Right ventricle myocardium inferior (tissue), 1 donor: Measurements from ENCODE around the gene CEP76. TPM values are rescaled to one million over a fixed set of nuclear protein-coding genes. Genes with fewer than 3 reads are reported as not detected.

Experiments
- ATAC-seq: fragments of 200-7000 bp; cut with Tn5 transposase; one replicate; pipeline ENCODE4 v1.9.1; 2020; ENCODE audit warnings: mild to moderate bottlenecking, moderate library complexity
- DNase-seq: peaks from one replicate; pipeline ENCODE4 v3.0.0; 2021; ENCODE audit errors: missing footprints
- intact Hi-C: fragments of 100-400 bp; cut with DNase I; formaldehyde crosslinking; loops from one replicate; pipeline ENCODE4 v1.11.0; 2022
- total RNA-seq: library from RNA; stranded (reverse); fragmentation: NEBNext Ultra II Directional; extraction: Animal tissue kit (Norgen Biotek cat#: 25700); gene quantifications from one replicate; pipeline ENCODE4 v1.2.1, GENCODE V29; 2021
- donor health status: DM: no; HTN: yes; CAD: no; lungs with severe emphysema.

CEP76 gene
- total RNA-seq, 1 donor from 2014 or later, result 3.4 TPM

- no peak for DNase-seq
- intact Hi-C loops, result no loop called here
- no peak for ATAC-seq
Observed at GRCh38 chr18:12721495-12722275, 19.2 kb upstream of the CEP76 start.

DNA sequence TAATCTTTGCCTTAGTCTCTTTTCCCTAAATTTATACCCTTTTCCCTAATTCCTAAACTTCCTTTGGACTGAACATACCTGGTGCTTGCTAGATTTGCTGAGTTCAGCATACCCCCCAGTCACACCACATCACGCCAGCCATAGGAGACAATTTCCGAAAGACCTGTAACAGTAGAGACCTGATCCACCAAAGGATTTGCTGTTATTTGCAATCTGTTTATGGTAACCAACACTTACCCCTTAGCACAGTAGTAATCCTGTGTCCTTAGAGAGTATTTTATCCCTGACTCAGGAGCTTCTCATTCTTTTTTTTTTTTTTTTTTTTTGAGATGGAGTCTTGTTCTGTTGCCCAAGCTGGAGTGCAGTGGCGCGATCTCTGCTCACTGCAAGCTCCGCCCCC is 8.9 kb upstream of the CEP76 start:
- intact Hi-C loops, result no loop called here
- no peak for ATAC-seq
- no peak for DNase-seq

DNA sequence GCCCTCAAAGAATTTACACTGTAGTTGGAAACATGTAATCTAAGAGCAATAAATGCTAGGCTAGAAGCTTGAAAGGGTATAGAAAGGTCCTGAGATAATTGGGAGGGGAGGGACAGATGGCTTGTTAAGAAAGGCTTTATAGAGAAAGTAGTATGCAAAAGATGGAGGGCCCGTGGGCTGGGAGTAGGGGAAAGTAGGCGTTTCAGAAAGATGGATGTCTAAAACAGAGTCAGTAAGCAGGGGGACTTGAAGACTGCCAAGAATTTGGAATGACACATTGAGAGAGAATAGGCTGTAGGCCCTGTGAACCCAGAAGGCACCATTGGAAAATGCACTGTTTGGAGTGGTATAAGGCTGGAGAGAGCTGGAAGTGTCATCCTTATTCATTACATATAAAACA is 1.1 kb upstream of the CEP76 start:
- DNase-seq (no peak), ATAC-seq (no peak)
- intact Hi-C loops, result no loop called here

GRCh38 chr18:12703096-12703567 is 609 bp upstream of the CEP76 start:
- ATAC-seq (no peak), DNase-seq (no peak)
- intact Hi-C loops, result no loop called here

DNA sequence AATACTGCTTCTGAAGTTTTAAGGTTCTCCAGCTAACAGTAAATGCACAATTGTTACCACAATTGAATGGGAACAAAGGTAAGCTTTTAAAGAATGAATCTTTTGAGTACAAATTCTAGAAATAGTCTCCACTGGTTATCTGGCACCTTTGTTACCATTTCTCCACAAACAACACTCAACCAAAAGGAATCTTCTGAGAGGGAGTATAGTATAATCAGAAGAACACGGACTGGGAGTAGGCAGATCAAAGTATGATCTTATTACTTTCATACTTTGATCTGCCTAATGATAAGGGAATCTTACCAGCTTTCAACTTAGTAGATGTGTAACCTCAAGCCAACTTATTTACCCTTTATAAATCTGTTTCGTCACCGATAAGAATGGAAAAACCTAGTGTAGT is 1.4 kb downstream of the CEP76 start:
- ATAC-seq, result no peak

DNA sequence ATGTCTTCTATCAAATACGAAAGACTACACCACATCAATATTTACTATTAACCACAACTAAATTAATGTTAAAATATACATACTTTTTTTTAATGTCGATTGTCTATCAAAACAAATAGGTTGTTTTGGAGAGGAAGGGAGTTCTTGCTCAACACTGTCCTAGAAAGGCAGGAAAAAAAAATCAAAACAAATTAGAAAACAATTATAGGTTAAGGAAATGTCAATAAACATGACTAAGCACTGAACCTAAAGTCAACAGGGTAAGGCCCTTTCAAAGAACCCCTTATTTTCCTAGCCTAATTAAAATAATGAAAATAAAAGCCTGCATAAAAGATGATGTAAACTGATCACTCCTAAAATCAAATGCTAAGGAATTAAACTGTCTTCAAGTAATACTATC is 2.8 kb downstream of the CEP76 start:
- DNase-seq, result no peak
- no peak for ATAC-seq
- intact Hi-C loops, result no loop called here

More for the DNA sequence above, 1.4 kb downstream of the CEP76 start:
- DNase-seq, result no peak
- intact Hi-C loops, result no loop called here

- no peak for ATAC-seq
- intact Hi-C loops, result no loop called here
- DNase-seq, result no peak
Observed at GRCh38 chr18:12694032-12694431, 8.5 kb downstream of the CEP76 start.

DNA sequence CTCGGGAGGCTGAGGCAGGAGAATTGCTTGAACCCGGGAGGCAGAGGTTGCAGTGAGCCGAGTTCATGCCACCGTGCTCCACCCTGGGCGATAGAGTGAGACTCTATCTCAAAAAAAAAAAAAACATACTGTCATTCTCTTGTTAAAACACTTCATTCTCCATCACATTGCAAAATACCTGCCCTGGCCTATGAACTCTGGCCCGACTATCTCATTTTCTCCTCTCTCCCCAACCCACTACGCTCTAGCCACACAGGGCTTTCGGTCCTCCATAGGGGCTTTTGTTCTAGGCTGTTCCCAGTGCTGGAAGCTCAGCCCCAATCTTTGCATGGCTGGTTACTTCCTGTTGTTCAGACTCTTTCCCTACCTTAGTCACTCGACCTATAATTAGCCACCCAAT is 10.3 kb downstream of the CEP76 start:
- no peak for DNase-seq
- intact Hi-C loops, result no loop called here
- ATAC-seq, result no peak

DNA sequence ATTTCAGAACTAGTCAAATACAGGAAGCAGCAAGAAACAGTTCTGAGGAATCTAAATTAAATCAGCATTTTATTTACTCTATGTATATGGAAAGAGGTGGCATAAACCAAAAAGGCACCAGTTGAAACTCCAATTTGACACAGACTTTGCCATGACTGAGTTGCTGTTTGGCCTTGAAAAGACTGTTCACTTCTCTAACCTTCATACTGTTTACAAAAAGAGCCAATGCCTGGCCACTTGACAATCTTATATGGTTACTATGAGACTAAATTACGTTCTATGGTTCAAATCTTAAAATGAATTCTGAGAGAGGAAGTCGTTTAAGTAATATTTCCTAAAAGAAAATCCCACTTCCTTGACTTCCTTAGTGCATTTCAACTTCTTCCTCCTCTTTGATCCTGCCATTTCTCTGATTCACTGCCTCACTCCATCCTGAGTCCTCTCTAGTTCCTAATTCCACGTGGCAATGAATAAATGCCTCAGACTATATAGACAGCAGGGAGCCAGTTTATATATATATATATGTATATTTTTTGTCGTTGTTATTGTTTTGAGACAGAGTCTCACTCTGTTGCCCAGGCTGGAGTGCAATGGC is 13.2 kb downstream of the CEP76 start:
- intact Hi-C loops, result no loop called here
- no peak for DNase-seq
- no peak for ATAC-seq

GRCh38 chr18:12686100-12686499 is 16.4 kb downstream of the CEP76 start:
- ATAC-seq (no peak), DNase-seq (no peak)
- intact Hi-C loops, result no loop called here

GRCh38 chr18:12679183-12679786 is 23.2 kb downstream of the CEP76 start:
- ATAC-seq (peak; percentile 90), DNase-seq (no peak)
- intact Hi-C loops, result no loop called here

DNA sequence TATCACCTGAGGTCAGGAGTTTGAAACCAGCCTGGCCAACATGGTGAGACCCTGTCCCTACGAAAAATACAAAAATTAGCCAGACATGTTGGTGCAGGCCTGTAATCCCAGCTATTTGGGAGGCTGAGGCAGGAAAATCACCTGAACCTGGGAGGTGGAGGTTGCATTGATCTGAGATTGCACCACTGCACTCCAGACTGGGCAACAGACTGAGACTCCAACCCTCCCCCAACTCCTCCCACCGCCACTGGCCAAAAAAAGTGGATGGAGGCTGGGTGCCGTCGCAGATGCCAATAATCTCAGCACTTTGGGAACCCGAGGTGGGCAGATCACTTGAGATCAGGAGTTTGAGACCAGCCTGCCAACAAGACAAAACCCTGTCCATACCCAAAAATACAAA is 34.5 kb downstream of the CEP76 start:
- intact Hi-C loops, result no loop called here
- no peak for DNase-seq
- no peak for ATAC-seq

DNA sequence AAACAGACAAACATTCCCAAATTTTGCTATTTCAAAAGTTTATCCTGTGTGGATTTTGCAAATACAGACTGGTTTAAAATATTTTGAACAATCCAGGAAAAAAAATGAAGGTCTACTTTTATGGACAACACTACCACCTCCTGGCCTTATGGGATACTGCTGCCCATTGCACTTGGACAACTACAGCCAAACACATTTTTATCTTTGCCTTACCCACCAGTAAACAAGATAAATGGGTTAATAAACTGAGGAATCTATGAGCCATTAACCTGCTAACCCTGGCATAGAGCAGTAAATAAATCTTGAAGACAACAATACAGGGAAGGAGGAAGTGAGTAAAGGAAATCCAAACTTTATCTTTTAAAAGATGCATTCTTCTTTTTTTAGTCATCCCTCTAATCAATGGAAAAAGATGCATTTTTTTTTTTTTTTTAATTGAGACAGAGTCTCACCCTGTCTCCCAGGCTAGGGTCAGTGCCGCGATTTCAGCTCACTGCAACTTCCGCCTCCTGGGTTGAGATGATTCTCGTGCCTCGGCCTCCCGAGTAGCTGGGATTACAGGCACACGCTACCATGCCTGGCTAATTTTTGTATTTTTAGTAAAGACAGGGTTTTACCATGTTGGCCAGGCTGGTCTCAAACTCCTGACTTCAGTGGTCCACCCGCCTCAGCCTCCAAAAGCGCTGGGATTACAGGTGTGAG is 42.5 kb downstream of the CEP76 start:
- no peak for DNase-seq

GRCh38 chr18:12658426-12659138 is 43.9 kb downstream of the CEP76 start:
- ATAC-seq (peak; percentile 40), DNase-seq (no peak)

More for the DNA sequence above, 42.5 kb downstream of the CEP76 start:
- no peak for ATAC-seq
- intact Hi-C loops, result loop anchor here (1.0 to 10.0 kb wide), 5 partner anchors 63 to 385 kb away; partner anchors contain the start of gene PRELID3A

DNA sequence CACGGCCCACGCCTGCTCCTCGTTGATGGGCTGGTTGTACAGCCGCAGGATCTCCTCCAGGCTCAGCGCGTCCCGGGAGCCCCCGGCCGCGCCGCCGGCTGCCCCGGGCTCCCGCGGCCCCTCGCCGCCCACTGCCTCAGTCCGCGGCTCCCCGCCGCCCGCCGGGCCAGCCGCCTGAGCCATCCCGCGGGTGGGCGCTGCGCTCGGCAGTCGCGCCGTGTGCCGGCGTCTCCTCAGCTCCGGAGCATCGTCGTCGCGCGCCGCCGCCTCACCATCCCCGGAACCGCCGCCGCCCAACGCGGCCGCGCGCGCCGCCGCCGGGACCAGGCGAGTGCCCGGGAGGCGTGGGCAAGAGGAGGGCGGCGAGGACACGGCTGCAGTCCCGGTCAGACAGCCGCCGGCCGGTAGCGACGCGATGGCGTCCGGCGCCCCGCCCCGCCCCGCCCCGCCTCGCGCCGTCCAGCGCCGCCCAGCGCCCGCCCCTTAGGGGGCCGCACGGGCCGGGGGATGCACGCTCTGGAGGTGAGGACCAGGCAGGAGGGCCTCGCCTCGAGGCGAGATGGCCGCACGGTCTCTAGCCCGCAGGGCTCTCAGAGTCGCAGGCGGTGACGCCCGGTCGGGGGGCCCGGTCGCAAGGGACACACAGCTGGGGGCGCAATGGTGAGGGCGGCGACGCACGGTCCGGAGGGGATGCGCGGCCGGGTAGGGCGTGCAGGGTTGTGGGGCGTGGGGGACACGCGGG is 44.7 kb downstream of the CEP76 start, which contains the start of gene SPIRE1:
Gene SPIRE1 (minus strand): TSS at position 424 of the 742 bp plus-strand sequence. CDS start 241 bp downstream, at position 183.
- intact Hi-C loops, result loop anchor here (5.0 to 10.0 kb wide), 4 partner anchors 61 to 383 kb away; partner anchors contain the start of gene PRELID3A
- DNase-seq, result peak; percentile 87
- peak; percentile 92 for ATAC-seq

More at GRCh38 chr18:12658426-12659138, 43.9 kb downstream of the CEP76 start:
- intact Hi-C loops, result loop anchor here (5.0 to 10.0 kb wide), 4 partner anchors 61 to 384 kb away; partner anchors contain the start of gene PRELID3A

DNA sequence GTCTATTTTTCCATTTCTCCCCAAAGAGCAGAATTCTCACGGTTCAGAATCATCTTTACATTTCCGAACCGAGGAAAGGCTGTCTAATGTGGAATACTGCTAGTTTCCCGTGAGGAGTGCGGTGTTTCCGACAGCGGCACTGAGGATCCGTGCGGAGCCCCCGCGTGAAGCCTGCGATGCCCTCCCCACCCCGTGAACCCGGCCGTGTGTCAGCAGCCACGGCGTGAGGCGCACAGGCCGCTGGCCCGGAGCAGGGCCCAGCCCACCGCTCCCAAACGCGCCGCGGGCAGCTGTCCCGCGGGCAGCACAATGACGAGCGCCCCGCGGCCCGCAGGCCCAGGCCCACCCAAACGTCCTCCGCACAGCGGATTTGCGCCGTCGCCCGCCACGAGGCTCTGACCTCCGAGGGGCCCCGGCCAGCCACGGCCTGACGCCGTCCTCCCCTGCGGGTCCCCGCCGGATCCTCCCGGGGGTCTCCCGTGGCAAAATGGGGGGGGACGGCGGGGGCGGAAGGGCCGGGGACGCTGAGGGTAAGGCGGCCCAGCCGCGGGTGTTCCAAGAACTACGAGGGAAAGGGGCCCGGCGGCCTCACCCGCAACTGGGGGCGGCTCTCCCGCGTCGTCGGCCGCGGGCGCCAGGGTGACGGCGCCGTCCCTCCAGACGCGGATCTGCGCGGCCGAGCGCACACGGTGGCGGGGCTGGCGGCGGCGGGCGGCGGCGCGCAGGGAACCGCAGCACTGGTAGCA is 45.4 kb downstream of the CEP76 start:
- ATAC-seq (peak; percentile 71), DNase-seq (peak; percentile 77)
- intact Hi-C loops, result loop anchor here (5.0 to 10.0 kb wide), 4 partner anchors 60 to 382 kb away; partner anchors contain the start of gene PRELID3A

- intact Hi-C loops, result loop anchor here (5.0 to 10.0 kb wide), 4 partner anchors 59 to 382 kb away; partner anchors contain the start of gene PRELID3A
- ATAC-seq, result no peak
- DNase-seq, result no peak
Observed at GRCh38 chr18:12656605-12656937, 46.0 kb downstream of the CEP76 start.
